Measurements from ENCODE around the gene POLR1E.

GRCh38 chr9:37485389-37486255, at the start of gene POLR1E:
- TF ChIP-seq POLR2A (IDR thresholded peaks at IDR 0.05) = no peak
- no peak for TF ChIP-seq CTCF (IDR thresholded peaks at IDR 0.05)
